Esophagus muscularis mucosa (tissue), 3 donors: ENCODE measurements around the gene PLXNB3.

Experiments
- CTCF ChIP-seq, 3 experiments: fragments of 200-600 bp in 2 of 3; fragments of 450-650 bp in 1 of 3; sonication (generic) in 2 of 3; IDR thresholded peaks; one replicate each; pipeline ENCODE4 v1.5.1; 2017 to 2019; ENCODE audit warnings: antibody characterized with exemption in 3 of 3, mild to moderate bottlenecking in 2 of 3, moderate library complexity in 1 of 3
- POLR2A ChIP-seq: fragments of 450-650 bp; IDR thresholded peaks from one replicate; pipeline ENCODE4 v1.6.1; 2017; ENCODE audit warnings: antibody characterized with exemption, moderate library complexity, mild to moderate bottlenecking, low read depth

GRCh38 chrX:153768311-153769157 lies 4.5 kb downstream of the PLXNB3 start:
- TF ChIP-seq POLR2A, result no peak
- no peak for TF ChIP-seq CTCF (IDR thresholded peaks at IDR 0.05)
